ENCODE data around the gene ATP23. TPM values are rescaled to one million over a fixed set of nuclear protein-coding genes. Genes with fewer than 3 reads are reported as not detected.

Gene ATP23
- total RNA-seq, 1 donor from 2014 or later, result 6.2 TPM

Other genes with a start within 250 kb of the ATP23 start
- 133 TPM for gene OS9, start 247.4 kb upstream of the ATP23 start, total RNA-seq
- gene AGAP2, start 202.8 kb upstream of the ATP23 start, total RNA-seq, result 6.1 TPM
- 25.1 TPM for gene TSPAN31, start 196.5 kb upstream of the ATP23 start, total RNA-seq
- 46.3 TPM for gene CDK4, start 189.3 kb upstream of the ATP23 start, total RNA-seq
- 13.1 TPM for gene MARCHF9, start 186.5 kb upstream of the ATP23 start, total RNA-seq
- 0.24 TPM for gene CYP27B1, start 174.5 kb upstream of the ATP23 start, total RNA-seq
- gene METTL1, start 169.5 kb upstream of the ATP23 start, total RNA-seq, result 13.3 TPM
- gene EEF1AKMT3, start 169.0 kb upstream of the ATP23 start, total RNA-seq, result 1.6 TPM
- 47.7 TPM for gene TSFM, start 158.8 kb upstream of the ATP23 start, total RNA-seq
- gene AVIL, start 122.8 kb upstream of the ATP23 start, total RNA-seq, result 3.5 TPM
- gene CTDSP2, start 94.8 kb upstream of the ATP23 start, total RNA-seq, result 89.2 TPM

All from cardiac septum (tissue), 1 donor.